Measurements from ENCODE around the gene GALNT7. TPM values are rescaled to one million over a fixed set of nuclear protein-coding genes. Genes with fewer than 3 reads are reported as not detected.

The GALNT7 gene
- total and polyA plus RNA-seq, 7 donors = 0.69 to 3.2 (median 1.6) TPM

GRCh38 chr4:173287486-173287885 lies 118.9 kb downstream of the GALNT7 start:
- DNase-seq (no peak), ATAC-seq (no peak)
- H3K27me3 ChIP-seq (ENCODE audit: insufficient read depth in 3 of 3, low read length in 2 of 3) = no peaks in the 10 kb centered on the region
- intact Hi-C loops (cut with DNase I) = no loop called here
- H3K9me3 ChIP-seq = peaks cover 29% of the 10 kb centered on the region
- WGBS, 3 donors = 72 to 99% (median 91%) methylated on average over 2 of the region's 2 CpGs
- H3K4me1 ChIP-seq = no peaks in the 10 kb centered on the region
- H3K4me3 ChIP-seq = no peak overlapping the region
- no peak for TF ChIP-seq CTCF (IDR thresholded peaks at IDR 0.05)
- H3K27ac ChIP-seq = no peak overlapping the region
- H3K36me3 ChIP-seq (ENCODE audit: insufficient read depth in 1 of 2, low read depth in 1 of 2) = no peaks in the 10 kb centered on the region

- DNase-seq (no peak), ATAC-seq (no peak)
- peak; percentile 42 for TF ChIP-seq CTCF (IDR thresholded peaks at IDR 0.05)
These were observed 119.7 kb downstream of the GALNT7 start for GRCh38 chr4:173288296-173288695.

GRCh38 chr4:173288698-173289352 lies 120.2 kb downstream of the GALNT7 start:
- ATAC-seq = no peak

More at GRCh38 chr4:173288296-173288695, 119.7 kb downstream of the GALNT7 start:
- H3K9me3 ChIP-seq = peaks cover 28% of the 10 kb centered on the region
- H3K4me3 ChIP-seq = no peak overlapping the region
- WGBS, 3 donors = 69 to 86% (median 73%) methylated on average over 4 of the region's 4 CpGs
- intact Hi-C loops (cut with DNase I) = no loop called here
- H3K36me3 ChIP-seq (ENCODE audit: insufficient read depth in 1 of 2, low read depth in 1 of 2) = no peaks in the 10 kb centered on the region
- H3K4me1 ChIP-seq = no peaks in the 10 kb centered on the region
- H3K27ac ChIP-seq = no peak overlapping the region
- H3K27me3 ChIP-seq (ENCODE audit: insufficient read depth in 3 of 3, low read length in 2 of 3) = no peaks in the 10 kb centered on the region

GRCh38 chr4:173289353-173289727 lies 120.7 kb downstream of the GALNT7 start:
- no peak for ATAC-seq
- Histone ChIP-seq H3K36me3 (ENCODE audit: insufficient read depth in 1 of 2, low read depth in 1 of 2) (no peaks in the 10 kb centered on the region), H3K27ac (no peak overlapping the region), H3K4me1 (no peaks in the 10 kb centered on the region), H3K9me3 (peaks cover 18% of the 10 kb centered on the region), H3K4me3 (no peak overlapping the region), H3K27me3 (ENCODE audit: insufficient read depth in 3 of 3, low read length in 2 of 3) (no peaks in the 10 kb centered on the region)
- DNase-seq = no peak
- intact Hi-C loops (cut with DNase I) = no loop called here
- no peak for TF ChIP-seq CTCF (IDR thresholded peaks at IDR 0.05)
- WGBS, 3 donors = 82 to 87% (median 87%) methylated on average over 4 of the region's 4 CpGs

More at GRCh38 chr4:173288698-173289352, 120.2 kb downstream of the GALNT7 start:
- Histone ChIP-seq H3K4me3 (no peak overlapping the region), H3K27ac (no peak overlapping the region), H3K27me3 (ENCODE audit: insufficient read depth in 3 of 3, low read length in 2 of 3) (no peaks in the 10 kb centered on the region), H3K9me3 (peaks cover 23% of the 10 kb centered on the region), H3K4me1 (no peaks in the 10 kb centered on the region), H3K36me3 (ENCODE audit: insufficient read depth in 1 of 2, low read depth in 1 of 2) (no peaks in the 10 kb centered on the region)
- DNase-seq = no peak
- TF ChIP-seq CTCF (IDR thresholded peaks at IDR 0.05) = no peak
- intact Hi-C loops (cut with DNase I) = no loop called here
- 79 to 86% (median 84%) methylated on average over 3 of the region's 3 CpGs for WGBS, 3 donors

GRCh38 chr4:173291899-173292298 lies 123.3 kb downstream of the GALNT7 start:
- intact Hi-C loops (cut with DNase I) = no loop called here
- 92 to 96% (median 93%) methylated on average over 5 of the region's 5 CpGs for WGBS, 3 donors
- H3K27me3 ChIP-seq (ENCODE audit: insufficient read depth in 3 of 3, low read length in 2 of 3) = no peaks in the 10 kb centered on the region

More at GRCh38 chr4:173291899-173292298, 123.3 kb downstream of the GALNT7 start:
- no peaks in the 10 kb centered on the region for H3K9me3 ChIP-seq
- TF ChIP-seq CTCF (IDR thresholded peaks at IDR 0.05) = no peak
- ATAC-seq (no peak), DNase-seq (no peak)
- no peaks in the 10 kb centered on the region for H3K36me3 ChIP-seq (ENCODE audit: insufficient read depth in 1 of 2, low read depth in 1 of 2)
- no peak overlapping the region for H3K27ac ChIP-seq
- no peaks in the 10 kb centered on the region for H3K4me1 ChIP-seq
- no peak overlapping the region for H3K4me3 ChIP-seq

Measured in psoas muscle (tissue), 8 donors.